GM12878 (cell line): ENCODE data around the gene POMT1.

Experiments
- CREM ChIP-seq: IDR thresholded peaks from 2 replicates; pipeline ENCODE4 v1.6.1; 2014; ENCODE audit warnings: antibody characterized with exemption, low read depth
- EZH2 ChIP-seq: IDR thresholded peaks from 2 replicates; pipeline ENCODE4 v1.6.1; 2012; ENCODE audit warnings: low read depth, mild to moderate bottlenecking, control low read depth, inconsistent platforms, low read length, borderline replicate concordance; ENCODE audit not compliant: control insufficient read depth
- KDM1A ChIP-seq: fragments of 200-600 bp; sonication (generic); IDR thresholded peaks from 2 replicates; pipeline ENCODE4 v1.6.1; 2016; ENCODE audit warnings: borderline replicate concordance
- NBN ChIP-seq: fragments of 450-650 bp; IDR thresholded peaks from 2 replicates; pipeline ENCODE4 v1.6.1; 2016
- NFIC ChIP-seq: IDR thresholded peaks from 2 replicates; pipeline ENCODE4 v1.6.1; 2012; ENCODE audit warnings: low read depth, mild to moderate bottlenecking, inconsistent platforms, low read length, moderate library complexity
- POLR2A ChIP-seq: IDR thresholded peaks from 2 replicates; pipeline ENCODE4 v1.6.1; 2011; ENCODE audit warnings: low read depth, mild to moderate bottlenecking, low read length
- RFX5 ChIP-seq: IDR thresholded peaks from 2 replicates; pipeline ENCODE4 v1.6.1; 2011; ENCODE audit warnings: low read depth, low read length, improper control_type of control experiment
- SREBF1 ChIP-seq: IDR thresholded peaks from 2 replicates; pipeline ENCODE4 v1.6.1; 2012; ENCODE audit warnings: mild to moderate bottlenecking, low read length
- STAT1 ChIP-seq: fragments of 450-650 bp; conservative IDR thresholded peaks from 2 replicates; pipeline ENCODE4 v1.6.1; 2014; ENCODE audit warnings: antibody characterized with exemption, mild to moderate bottlenecking
- TF ChIP-seq, protein P1 (sequence below), 3 experiments: IDR thresholded peaks in 2 of 3; conservative IDR thresholded peaks in 1 of 3; 2 replicates each; pipeline ENCODE4 v1.5.1; 2011; ENCODE audit warnings: low read depth in 3 of 3, low read length in 3 of 3, mild to moderate bottlenecking in 3 of 3, control low read depth in 2 of 3, moderate library complexity in 2 of 3, inconsistent platforms in 1 of 3, mixed read lengths in 1 of 3; ENCODE audit not compliant: control insufficient read depth in 2 of 3, insufficient read depth in 1 of 3; ENCODE audit errors: extremely low read depth in 1 of 3
- TF ChIP-seq, protein P2 (sequence below): fragments of 450-650 bp; IDR thresholded peaks from 2 replicates; pipeline ENCODE4 v1.6.1; 2017; ENCODE audit warnings: mild to moderate bottlenecking

DNA sequence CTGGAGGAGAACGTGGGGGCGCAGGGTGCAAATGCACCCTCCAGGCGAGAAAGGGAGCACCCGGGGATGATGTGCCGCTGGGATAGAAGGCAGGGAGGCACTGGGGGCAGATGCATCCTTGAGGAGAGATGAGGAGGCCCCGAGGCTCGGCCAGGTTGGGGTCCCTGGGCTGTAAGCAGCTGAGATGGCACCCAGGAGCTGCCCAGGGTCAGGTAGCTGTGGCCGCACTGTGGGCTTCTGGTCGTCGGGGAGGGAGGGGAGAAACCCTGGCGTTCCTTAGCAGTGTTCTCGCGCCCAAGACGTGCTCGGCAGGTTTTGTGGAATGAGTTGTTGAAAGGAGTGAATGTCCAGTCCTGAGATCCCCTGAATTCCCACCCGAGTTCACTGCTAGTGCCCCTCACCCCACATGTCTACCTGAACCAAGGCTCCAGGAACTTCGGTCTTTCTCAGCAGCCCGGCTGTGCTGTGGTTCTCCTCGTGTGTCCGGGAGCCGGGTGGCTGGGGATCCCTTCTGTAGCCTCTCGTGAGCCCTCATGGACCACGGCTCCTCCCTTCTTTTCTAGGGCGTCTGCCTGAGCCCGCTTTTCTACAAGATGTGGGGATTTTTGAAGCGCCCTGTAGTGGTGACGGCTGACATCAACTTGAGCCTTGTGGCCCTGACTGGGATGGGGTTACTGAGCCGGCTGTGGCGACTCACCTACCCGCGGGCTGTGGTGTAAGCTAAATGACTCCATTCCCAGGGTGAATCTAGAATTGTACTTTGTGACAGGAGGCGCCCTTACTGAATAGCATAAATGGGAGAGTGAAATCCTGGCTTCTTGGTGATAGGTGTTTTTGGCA lies 1.1 kb downstream of the POMT1 start:
- TF ChIP-seq NFIC (no peak), CREM (0 out of 2 replicates have a peak, but pooled peaks have one; percentile 14), STAT1 (no peak), NBN (no peak), KDM1A (no peak), POLR2A (no peak), EZH2 (no peak), RFX5 (0 out of 2 replicates have a peak, but pooled peaks have one; percentile 10), SREBF1 (no peak)
- TF ChIP-seq, protein P1, sequence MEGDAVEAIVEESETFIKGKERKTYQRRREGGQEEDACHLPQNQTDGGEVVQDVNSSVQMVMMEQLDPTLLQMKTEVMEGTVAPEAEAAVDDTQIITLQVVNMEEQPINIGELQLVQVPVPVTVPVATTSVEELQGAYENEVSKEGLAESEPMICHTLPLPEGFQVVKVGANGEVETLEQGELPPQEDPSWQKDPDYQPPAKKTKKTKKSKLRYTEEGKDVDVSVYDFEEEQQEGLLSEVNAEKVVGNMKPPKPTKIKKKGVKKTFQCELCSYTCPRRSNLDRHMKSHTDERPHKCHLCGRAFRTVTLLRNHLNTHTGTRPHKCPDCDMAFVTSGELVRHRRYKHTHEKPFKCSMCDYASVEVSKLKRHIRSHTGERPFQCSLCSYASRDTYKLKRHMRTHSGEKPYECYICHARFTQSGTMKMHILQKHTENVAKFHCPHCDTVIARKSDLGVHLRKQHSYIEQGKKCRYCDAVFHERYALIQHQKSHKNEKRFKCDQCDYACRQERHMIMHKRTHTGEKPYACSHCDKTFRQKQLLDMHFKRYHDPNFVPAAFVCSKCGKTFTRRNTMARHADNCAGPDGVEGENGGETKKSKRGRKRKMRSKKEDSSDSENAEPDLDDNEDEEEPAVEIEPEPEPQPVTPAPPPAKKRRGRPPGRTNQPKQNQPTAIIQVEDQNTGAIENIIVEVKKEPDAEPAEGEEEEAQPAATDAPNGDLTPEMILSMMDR (IDR thresholded peaks at IDR 0.05 in 2 of 3, conservative IDR thresholded peaks at IDR 0.05 in 1 of 3; ENCODE audit: control insufficient read depth in 2 of 3, extremely low read depth in 1 of 3, insufficient read depth in 1 of 3, low read depth in 3 of 3, low read length in 3 of 3): peak in 1 of 3 experiments; percentile 14; a peak in 1 of 6 replicates
- TF ChIP-seq, protein P2, sequence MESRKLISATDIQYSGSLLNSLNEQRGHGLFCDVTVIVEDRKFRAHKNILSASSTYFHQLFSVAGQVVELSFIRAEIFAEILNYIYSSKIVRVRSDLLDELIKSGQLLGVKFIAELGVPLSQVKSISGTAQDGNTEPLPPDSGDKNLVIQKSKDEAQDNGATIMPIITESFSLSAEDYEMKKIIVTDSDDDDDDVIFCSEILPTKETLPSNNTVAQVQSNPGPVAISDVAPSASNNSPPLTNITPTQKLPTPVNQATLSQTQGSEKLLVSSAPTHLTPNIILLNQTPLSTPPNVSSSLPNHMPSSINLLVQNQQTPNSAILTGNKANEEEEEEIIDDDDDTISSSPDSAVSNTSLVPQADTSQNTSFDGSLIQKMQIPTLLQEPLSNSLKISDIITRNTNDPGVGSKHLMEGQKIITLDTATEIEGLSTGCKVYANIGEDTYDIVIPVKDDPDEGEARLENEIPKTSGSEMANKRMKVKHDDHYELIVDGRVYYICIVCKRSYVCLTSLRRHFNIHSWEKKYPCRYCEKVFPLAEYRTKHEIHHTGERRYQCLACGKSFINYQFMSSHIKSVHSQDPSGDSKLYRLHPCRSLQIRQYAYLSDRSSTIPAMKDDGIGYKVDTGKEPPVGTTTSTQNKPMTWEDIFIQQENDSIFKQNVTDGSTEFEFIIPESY: no peak
